NCI-H2196 treated with DMSO at 0.1 percent for 48 hours (cell line): ENCODE data around the gene ARPC1A.
"Not testable (repeated sequence)": the region's sequence is repeated elsewhere in the genome, so short reads cannot be mapped to it uniquely, and the experiment has no call there.

Experiments
- DNase-seq: peaks from one replicate; lab custom pipeline; 2025; ENCODE audit not compliant: unreplicated experiment; lab: John Stamatoyannopoulos, UW

ARPC1A gene

DNA sequence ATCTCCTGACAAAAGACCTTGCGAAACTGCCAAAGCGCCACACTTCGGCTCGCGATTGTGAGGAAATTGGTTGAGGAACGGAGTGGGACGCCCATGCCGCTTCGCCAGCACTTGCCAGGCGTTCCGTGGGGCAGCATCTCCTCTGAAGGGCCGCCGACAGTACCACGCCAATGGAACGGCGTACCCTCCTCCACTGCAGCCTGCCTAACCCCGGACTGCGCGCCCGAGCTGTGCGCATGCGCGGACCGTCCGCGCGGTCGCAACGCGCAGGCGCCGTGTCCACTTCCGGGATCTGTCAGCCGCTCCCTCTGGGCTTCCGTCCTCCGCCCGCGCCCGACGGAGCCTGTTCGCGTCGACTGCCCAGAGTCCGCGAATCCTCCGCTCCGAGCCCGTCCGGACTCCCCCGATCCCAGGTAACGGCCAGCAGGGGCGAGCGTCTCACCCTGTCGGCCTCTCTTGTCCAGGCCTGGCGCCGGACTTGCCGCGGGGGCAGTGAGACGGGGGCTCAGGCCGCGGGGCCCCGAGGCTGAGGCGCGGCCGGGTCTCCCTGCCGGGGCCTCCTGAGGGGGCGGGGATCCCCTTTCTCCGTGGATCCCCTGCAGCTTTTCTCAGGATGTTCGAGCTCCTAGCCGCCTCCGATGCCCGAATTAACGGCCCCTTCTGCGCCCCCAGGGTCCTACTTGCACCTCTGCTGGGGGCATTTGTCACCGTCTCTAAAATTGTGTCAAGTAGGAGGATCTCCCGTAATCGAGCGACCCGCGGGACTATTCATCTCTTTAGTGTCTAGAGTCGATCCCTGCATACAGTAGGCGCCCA is at the start of gene ARPC1A:
TSS of gene ARPC1A (plus strand) at position 307 of the 816 bp plus-strand sequence. CDS start 7,456 bp downstream, outside the sequence.
- DNase-seq, result peak; percentile 85

DNA sequence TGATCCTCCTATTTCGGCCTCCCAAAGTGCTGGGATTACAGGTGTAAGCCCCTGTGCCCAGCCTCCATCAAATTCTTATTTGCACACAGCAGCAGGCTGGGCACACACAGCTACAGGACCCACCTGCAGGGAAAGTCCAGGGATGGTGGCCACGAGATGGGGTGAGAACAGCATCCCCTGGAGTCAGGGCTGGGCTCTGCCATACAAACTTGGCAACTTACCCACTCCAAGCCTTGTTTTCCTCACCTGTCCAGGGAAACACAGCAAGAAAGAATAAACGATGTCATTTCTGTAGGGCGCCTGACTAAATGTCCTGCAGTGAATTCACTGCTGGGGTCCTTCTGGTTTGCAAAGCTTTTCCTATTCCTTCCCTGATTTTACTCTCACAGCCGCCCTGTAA is 47.5 kb upstream of the ARPC1A start:
- no peak for DNase-seq

DNA sequence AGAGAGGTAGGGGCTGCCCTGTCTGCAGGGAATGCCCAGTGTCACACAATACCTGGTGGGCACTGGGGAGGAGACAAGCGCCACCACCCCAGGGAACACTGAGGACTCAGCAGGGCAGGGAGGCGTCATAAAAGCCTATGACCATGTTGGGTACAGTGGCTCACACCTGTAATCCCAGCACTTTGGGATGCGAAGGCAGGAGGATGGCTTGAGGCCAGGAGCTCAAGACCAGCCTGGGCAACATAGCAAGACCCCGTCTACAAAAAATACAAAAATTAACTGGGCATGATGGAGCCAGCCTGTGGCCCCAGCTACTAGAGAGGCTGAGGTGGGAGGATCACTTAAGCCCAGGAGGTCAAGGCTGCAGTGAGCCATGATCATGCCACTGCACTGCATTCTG is 41.5 kb upstream of the ARPC1A start:
- not testable (repeated sequence) for DNase-seq

DNA sequence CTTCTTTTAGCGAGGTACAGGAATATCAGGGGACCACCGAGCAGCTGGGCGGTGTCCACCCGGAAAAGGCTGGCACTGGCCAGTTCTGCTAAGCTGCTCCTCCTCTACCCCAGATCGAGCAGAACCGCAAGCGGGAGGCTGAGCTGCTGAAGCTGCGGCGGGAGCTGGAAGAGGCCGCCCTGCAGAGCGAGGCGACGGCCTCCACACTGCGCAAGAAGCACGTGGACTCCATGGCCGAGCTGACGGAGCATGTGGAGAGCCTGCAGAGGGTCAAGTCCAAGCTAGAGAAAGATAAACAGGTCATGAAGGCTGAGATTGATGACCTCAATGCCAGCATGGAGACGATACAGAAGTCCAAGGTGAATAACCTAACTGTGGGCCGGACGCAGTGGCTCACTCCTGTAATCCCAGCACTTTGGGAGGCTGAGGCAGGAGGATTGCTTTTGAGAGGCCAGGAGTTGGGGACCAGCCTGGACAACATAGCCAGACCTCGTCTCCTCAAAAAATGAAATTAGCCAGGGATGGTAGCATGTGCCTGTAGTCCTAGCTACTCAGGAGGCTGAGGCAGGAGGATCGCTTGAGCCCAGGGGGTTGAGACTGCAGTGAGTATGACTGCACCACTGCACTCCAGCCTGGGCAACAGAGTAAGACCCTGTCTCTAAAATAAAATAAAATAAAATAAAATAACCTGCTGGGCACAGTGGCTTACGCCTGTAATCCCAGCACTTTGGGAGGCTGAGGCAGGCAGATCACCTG is 37.7 kb upstream of the ARPC1A start:
- no peak for DNase-seq

DNA sequence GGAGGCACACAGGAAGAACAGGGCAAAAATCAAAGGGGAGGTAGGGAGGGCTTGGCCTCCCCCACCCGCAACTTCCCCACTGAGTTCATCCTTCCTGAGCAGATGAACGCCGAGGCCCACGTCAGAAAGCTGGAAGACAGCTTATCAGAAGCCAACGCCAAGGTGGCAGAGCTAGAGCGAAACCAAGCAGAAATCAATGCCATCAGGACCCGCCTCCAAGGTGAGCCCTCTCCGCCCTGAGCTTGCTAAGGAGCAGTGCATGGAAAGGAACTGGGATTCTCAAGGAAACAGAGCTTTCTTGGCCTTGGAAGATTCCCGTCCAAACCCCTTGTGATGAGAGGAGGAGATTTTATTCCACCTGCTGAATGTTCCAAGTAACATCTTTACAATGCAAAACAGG is 36.5 kb upstream of the ARPC1A start:
- no peak for DNase-seq

DNA sequence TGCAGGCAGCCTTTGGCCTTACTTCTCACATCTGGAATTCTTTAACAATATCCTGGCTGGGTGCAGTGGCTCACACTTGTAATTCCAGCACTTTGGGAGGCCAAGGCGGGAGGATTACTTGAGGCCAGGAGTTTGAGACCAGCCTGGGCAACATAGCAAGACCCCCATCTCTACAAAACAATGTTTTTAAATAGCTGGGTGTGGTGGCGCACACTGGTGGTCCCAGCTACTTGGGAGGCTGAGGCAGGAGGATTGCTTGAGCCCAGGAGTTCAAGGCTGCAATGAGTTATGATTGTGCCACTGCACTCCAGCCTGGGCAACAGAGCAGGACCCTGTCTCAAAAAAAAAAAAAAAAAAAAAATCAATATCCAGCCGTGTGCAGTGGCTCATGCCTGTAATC is 35.5 kb upstream of the ARPC1A start:
- not testable (repeated sequence) for DNase-seq

DNA sequence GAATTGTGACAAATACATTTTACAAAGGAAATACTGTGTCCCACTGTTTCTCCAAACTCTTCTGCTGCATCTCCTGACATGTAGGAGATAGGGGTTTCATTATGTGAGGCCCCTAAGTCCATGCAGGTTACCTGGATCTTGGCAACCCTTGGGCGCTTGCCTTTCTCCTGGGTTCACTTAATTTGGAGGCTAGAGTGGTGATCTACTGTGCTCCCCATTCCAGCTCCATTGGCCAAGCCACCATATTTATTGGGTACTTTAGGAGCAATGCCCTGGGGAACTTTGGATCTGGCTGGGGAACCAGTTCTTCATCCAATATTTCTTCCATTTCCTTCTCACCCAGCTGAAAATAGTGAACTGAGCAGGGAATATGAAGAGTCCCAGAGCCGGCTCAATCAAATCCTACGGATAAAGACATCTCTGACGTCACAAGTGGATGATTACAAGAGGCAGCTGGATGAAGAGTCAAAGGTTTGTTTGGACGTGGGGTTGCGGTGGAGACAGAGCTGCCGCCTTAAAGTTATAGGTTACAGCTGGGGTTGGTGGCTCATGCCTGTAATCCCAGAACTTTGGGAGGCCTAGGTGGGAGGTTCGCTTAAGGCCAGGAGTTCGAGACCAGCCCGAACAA is 34.6 kb upstream of the ARPC1A start:
- DNase-seq, result no peak

DNA sequence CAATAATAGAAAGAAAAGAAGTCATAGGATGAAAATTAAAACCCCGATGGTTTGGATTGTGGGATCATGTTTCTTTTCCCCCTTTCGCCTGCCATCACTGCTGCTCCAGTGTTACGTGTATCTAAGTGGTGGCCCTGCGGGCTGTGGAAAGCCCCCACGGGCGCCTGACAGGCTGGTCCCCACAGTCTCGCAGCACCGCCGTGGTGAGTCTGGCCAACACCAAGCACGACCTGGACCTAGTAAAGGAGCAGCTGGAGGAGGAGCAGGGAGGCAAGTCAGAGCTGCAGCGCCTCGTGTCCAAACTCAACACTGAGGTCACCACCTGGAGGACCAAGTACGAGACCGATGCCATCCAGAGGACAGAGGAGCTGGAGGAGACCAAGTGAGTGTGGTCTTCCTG is 33.6 kb upstream of the ARPC1A start:
- DNase-seq, result no peak

DNA sequence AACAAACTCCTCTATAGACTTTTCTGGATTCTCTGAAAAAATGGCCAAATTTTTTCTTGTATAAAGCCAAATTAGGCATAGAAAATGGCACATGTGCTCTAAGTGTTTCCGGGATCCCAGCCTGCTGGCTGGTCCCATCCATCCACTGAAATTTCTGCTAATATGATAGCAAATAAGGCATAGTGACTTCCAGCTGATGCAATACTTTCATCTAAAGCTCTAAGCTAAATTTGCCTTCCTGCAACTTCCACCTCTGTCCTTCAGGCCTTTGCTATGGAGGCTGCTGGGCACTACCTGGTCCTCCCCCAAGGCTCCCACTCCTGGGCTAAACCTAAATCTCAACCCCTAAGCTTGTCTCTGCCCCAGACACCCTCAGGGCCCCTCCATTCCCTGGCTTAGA is 32.5 kb upstream of the ARPC1A start:
- DNase-seq, result no peak

DNA sequence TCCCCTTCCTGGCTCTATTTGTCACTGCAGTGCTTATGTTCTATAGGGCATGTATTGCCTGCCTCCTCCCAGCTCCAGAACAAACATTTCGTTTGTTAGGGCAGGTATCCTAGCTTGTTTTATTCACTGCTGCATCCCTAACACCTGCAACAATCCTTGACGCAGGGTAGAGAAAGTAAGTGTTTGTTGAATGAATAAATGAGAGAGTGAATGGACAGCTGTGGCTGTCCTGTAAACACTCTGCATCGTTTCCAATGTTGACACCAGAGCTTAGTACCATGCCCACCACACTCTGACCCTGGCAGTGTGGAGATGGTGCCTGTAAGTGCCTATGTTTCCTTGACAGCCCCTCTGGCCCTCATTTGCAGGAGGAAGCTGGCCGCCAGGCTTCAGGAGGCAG is 32.0 kb upstream of the ARPC1A start:
- DNase-seq, result no peak

DNA sequence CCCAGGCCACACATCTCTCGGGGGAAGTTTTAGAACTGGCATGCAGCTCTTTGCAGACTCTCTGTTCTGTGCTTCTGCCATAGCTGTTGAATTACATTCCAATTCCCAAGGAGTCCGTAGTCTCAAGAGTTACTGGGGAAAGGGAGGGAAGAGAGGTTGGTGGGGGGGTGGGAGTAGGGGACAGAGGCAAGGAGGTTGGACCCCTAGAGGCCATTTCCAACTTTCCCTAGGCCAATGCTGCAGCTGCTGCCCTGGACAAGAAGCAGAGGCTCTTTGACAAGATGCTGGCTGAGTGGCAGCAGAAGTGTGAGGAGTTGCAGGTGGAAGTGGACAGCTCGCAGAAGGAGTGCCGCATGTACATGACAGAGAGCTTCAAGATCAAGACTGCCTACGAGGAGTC is 29.2 kb upstream of the ARPC1A start:
- no peak for DNase-seq

DNA sequence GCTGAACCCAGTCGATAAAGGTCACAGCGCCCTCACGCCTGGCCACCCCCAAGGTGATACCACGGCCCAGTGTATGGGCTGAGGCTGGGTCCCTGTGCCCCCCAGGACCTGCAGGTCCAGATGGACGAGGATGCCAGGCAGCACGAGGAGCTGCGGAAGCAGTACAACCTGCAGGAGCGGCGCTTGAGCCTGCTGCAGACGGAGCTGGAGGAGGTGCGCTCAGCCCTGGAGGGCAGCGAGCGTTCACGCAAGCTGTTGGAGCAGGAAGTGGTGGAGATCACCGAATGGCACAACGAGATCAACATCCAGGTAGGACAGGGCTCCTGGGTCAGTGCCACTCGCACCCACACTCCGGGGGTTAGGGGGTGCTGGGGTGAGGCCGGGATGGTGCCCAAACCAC is 24.2 kb upstream of the ARPC1A start:
- no peak for DNase-seq

DNA sequence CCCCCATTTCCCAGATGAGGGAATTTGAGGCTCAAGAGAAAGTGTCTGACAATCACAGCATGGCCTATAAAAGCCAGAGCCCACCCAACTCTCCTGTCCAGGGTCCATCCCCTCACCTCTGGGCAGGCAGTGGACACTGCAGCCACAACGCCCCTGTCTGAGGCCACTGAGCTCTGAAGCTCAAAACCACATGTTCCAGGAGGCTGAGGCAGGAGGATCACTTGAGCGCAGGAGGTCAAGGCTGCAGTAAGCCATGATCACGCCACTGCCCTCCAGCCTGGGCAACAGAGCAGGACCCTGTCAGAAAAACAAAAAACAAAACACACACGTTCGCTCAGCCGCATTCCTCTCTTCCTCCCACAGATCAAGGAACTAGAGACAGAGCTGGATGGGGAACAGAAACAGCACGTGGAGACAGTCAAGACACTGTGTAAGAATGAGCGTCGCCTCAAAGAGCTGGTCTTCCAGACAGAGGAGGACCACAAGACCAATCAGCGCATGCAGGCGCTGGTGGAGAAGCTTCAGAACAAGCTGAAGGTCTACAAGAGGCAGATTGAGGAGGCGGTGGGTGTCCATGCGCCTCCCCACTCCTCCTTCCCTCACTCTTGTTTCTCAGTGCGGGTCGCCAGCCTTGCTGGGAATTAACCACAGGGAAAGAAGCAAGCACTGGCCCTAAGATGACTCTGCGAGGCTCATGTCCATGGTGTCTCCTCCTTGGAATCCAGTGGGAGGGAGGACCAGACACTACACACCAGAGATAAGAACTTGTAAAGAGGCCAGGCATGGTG is 20.0 kb upstream of the ARPC1A start:
- no peak for DNase-seq

DNA sequence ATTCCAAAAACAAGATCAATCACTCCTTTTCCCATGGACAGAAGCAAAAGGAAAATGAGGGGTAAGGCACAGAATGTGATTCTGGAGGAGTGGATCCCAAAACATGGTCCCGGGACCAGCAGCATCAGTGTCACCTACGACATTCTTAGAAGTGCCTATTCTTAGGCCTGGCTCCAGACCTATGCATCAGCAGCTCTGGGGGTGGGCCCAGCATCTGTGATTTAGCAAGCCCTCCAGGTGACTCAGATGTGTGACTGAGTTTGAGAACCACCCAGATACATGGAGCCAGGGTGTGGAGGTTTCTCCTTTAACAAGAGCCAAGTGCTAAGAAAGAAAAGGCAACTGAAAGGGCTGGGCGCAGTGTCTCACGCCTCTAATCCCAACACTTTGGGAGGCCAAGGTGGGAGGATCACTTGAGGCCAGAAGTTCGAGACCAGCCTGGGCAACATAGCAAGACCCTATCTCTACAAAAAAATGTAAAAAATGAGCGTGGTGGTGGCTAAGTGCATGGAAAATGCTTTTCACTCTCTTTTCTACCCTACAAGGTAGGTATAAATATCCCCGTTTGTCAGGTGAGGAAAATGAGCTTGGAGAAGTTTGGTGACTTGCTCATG is 17.1 kb upstream of the ARPC1A start:
- no peak for DNase-seq

DNA sequence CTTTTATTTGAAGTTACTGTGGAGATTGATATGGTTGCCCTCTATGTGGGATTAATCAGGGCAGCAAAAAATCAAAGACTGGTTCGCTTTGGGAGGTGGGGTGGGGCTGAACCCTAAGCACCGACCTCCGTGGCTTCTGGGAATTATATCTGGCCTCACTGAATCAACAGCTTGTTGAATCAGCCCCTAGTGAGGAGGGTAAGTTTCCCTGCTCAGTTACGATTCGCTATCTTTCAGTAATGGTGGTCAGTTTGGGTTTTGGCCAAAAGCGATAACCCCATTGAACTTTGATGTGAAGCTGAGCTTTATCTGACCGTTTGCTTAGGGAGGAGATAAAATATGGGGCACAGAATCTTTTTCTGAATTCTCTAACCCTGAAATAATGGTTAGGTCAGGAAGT is 16.6 kb upstream of the ARPC1A start:
- DNase-seq, result no peak

DNA sequence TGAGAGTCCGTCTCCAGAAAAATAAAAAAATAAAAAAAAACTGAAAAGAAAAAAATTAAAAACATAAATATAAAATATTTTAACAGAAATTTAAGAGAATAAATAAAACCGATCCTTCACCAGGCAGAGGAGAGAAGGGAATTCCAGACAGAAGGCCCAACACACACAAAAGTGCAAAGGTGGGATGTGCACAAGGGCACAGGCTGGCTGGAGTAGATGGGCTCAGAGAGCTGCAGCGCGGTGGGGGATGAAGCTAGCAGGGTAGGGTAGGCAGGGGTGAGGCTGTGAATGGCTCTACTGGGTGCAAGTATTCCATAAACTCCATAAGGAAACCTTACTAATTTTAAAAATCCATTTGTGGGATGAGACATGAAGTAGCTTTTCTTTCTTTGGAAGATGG is 15.7 kb upstream of the ARPC1A start:
- no peak for DNase-seq

DNA sequence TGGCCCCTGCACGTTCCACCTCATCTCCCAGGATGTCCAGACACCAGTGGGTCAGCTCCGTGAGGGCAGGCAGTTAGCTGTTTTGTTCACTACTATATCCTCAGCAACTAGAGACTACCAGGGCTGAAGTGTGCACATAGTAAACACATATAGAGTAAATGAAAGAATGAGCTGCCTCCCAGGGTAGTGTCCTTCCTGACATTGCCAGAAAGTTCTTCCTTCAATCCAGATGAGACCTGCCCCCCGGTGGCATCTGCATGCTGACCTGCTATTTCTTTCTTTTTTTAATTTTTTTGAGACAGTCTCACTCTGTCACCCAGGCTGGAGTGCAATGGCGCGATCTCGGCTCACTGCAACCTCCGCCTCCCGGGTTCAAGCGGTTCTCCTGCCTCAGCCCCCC is 14.0 kb upstream of the ARPC1A start:
- no peak for DNase-seq

DNA sequence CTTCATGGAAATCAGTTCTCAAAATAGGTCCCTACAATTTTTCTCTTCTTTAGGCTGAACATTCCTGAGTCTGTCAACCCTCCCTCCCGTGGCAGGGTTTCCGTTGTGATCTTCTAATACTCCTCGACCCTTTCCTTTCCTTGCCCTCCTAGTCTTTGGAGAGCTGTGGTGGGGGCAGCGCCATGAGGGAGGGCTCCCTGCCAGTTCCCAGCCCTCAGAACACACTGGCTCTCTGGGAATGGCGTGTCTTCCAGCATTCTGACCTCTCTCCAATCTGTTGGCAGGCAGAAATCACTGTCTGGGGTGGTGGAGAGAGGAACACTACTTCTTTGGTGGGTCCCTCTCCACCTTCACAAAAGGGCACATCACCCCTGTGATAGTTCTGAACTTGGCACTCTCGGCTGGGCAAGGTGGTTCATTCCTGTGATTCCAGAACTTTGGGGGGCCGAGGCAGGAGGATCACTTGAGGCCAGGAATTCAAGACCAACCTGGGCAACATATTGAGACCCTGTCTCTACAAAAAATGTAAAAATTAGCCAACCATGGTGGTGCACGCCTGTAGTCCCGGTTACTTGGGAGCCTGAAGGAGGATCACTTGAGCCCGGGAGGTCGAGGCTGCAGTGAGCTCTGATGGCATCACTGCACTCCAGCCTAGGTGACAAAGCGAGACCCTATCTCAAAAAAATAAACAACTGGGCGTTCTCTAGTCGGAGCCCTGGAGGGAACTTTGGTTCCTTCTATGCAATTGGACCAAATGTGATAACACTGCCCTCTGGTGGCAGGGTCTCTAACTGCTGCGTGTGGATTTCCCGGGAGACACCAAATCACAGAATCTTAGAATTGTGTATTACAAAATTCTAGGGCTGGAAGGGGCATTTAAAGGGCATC is 13.1 kb upstream of the ARPC1A start:
- peak; percentile 40 for DNase-seq

DNA sequence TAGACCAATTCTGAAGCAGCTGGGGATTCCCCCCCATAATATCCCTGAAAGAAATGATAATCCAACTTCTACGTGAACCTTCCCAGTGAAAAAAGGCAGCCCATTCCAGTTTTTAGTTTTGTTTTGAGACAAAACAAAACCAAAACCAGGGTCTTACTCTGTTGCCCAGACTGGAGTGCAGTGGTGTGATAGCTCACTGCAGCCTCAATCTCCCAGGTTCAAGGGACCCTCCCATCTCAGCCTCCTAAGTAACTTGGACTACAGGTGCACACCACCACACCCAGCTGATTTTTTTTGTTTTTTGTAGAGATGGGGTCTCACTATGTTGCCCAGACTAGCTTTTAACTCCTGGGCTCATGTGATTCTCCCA is 12.5 kb upstream of the ARPC1A start:
- no peak for DNase-seq

DNA sequence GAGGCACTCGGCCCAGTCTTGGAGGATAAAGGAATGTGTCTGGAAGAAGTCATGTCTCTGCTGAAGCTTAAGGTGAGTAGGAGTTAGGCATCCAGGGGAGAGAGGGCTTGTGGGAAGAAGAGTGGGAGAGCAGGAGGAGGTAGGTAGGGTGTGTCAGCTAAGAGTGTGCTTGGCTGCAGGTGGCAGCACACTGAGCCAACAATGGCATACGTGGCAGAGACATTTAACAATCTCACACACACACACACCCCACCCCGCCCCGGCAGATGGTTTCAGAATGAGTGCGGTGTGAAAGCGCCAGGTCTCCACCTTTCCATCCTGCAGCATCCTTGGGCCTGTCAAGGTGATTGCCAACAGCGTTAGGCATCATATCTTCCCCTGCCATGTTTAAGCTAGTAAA is 11.2 kb upstream of the ARPC1A start:
- no peak for DNase-seq
